NB4 (cell line): Measurements from ENCODE around the gene ZBTB12.
"Not testable (repeated sequence)": the region's sequence is repeated elsewhere in the genome, so short reads cannot be mapped to it uniquely, and the experiment has no call there.

Source experiments
- DNase-seq: peaks from one replicate; pipeline ENCODE4 v3.0.0; 2010; ENCODE audit warnings: low read depth
- H3K4me3 ChIP-seq: one replicate; pipeline ENCODE4 v1.5.1; 2011; ENCODE audit warnings: mild to moderate bottlenecking, low read depth, low read length, moderate library complexity
- CTCF ChIP-seq: IDR thresholded peaks from one replicate; pipeline ENCODE4 v1.5.1; 2012; ENCODE audit warnings: low read depth, low read length
- MYC ChIP-seq: IDR thresholded peaks from 2 replicates; pipeline ENCODE4 v1.6.1; 2011; ENCODE audit warnings: low read depth, low read length
- POLR2A ChIP-seq: IDR thresholded peaks from 2 replicates; pipeline ENCODE4 v1.6.1; 2011; ENCODE audit warnings: mild to moderate bottlenecking; ENCODE audit not compliant: insufficient read length; ENCODE audit errors: extremely low read depth
- TF ChIP-seq, protein P1 (sequence below): IDR thresholded peaks from 2 replicates; pipeline ENCODE4 v1.6.1; 2011; ENCODE audit warnings: low read depth, low read length

ZBTB12 gene

GRCh38 chr6:31908791-31909190, 6.9 kb upstream of the ZBTB12 start:
- H3K4me3 ChIP-seq, result no peak overlapping the region
- DNase-seq, result no peak
- TF ChIP-seq MYC, result no peak
- TF ChIP-seq, protein P1, sequence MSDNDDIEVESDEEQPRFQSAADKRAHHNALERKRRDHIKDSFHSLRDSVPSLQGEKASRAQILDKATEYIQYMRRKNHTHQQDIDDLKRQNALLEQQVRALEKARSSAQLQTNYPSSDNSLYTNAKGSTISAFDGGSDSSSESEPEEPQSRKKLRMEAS, result no peak
- TF ChIP-seq POLR2A, result no peak
- TF ChIP-seq CTCF, result no peak

- DNase-seq, H3K4me3 ChIP-seq: not testable (repeated sequence)
These were observed 6.4 kb upstream of the ZBTB12 start for GRCh38 chr6:31908255-31908654.

GRCh38 chr6:31907158-31907813, 5.4 kb upstream of the ZBTB12 start:
- 0 out of 2 replicates have a peak, but pooled peaks have one; percentile 28 for TF ChIP-seq MYC
- TF ChIP-seq, protein P1, result no peak
- H3K4me3 ChIP-seq, result no peak overlapping the region
- peak; percentile 99 for DNase-seq

GRCh38 chr6:31906727-31907126, 4.8 kb upstream of the ZBTB12 start:
- DNase-seq, H3K4me3 ChIP-seq: not testable (repeated sequence)

DNA sequence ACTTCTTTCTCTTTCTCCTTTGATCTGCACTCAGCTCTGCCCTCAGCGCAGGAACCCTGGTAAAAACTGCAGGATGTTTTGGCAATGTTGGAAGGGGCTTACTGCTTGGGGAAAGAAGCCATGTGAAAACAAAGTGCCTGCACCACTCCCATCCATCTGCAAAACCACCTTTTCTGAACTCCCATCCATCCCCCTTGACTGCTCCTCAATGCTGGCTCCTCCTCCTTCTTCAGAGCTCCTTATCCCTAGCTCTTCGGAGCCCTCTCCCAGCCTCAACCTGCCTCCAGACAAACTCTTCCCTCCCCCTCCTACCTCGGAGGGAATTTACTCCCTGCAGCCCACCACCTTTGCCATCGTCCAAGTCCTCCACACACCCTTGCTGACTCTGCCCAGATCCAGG, 4.2 kb upstream of the ZBTB12 start:
- no peak overlapping the region for H3K4me3 ChIP-seq
- TF ChIP-seq POLR2A (no peak), CTCF (no peak), MYC (no peak)
- TF ChIP-seq, protein P1, result no peak
- no peak for DNase-seq

GRCh38 chr6:31905041-31905440, 3.2 kb upstream of the ZBTB12 start:
- TF ChIP-seq POLR2A (no peak), MYC (no peak), CTCF (no peak)
- TF ChIP-seq, protein P1, result no peak
- H3K4me3 ChIP-seq, result no peak overlapping the region
- DNase-seq, result no peak

- TF ChIP-seq CTCF (no peak), MYC (no peak), POLR2A (no peak)
- TF ChIP-seq, protein P1, result no peak
- DNase-seq, result no peak
- no peak overlapping the region for H3K4me3 ChIP-seq
These were observed 2.1 kb upstream of the ZBTB12 start for GRCh38 chr6:31903957-31904356.
